C1 segment of cervical spinal cord (tissue), 14 donors: Measurements from ENCODE around the gene KIRREL3.

ENCODE experiments used
- DNase-seq, 14 donors: peaks; one replicate each; lab custom pipeline; 2025; lab: John Stamatoyannopoulos, UW

KIRREL3 gene

DNA sequence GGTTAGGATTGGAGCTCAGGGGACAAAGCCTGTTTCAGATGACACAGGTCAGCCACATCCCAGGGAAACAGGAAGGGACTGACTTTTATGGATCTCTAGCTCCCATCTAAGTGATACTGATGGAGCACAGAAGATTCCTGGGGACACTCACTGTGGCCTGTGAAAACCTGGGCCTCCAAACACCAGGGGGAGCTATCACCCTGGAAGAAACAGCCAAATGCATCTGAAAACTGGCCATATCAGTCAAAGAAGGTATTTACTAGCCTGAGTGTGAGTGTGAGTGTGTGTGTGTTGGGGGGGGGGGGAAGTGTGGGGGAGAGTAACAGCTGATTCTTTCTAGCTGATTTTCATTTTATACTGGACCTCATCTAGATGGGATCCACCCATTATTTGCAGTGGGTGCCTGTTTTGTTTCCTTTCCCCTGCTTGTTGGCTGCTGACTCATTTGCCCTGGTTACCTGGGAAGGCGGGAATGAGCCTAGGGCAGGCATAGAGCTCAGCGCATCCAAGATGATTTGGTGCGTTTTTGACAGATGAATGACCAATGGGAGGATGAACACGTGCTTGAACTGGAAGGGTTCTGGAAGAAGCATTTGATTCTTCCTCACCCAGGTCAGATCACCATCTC is 284.0 kb downstream of the KIRREL3 start:
- peak in 9 of 14 donors; percentile 15 to 63 (median 43) for DNase-seq

DNA sequence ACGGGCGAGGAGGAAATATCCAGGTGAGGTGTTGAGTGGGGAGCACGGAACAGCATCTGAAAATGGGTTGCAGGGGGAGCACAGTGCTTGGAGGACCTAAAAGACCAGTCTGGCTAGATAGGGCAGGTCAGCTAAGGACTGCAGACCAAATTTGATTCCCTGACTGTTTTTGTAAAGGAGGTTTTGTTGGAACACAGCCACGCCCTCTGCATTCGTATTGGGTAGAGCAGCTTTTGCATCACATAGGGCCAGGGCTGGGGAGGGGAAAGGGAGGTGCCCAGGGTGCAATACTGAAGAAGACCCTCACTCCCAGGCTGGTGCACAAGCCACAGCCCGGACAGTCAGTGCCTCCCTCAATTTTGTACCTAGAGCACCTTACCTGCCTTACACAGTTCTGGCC is 286.8 kb downstream of the KIRREL3 start:
- no peak for DNase-seq

DNA sequence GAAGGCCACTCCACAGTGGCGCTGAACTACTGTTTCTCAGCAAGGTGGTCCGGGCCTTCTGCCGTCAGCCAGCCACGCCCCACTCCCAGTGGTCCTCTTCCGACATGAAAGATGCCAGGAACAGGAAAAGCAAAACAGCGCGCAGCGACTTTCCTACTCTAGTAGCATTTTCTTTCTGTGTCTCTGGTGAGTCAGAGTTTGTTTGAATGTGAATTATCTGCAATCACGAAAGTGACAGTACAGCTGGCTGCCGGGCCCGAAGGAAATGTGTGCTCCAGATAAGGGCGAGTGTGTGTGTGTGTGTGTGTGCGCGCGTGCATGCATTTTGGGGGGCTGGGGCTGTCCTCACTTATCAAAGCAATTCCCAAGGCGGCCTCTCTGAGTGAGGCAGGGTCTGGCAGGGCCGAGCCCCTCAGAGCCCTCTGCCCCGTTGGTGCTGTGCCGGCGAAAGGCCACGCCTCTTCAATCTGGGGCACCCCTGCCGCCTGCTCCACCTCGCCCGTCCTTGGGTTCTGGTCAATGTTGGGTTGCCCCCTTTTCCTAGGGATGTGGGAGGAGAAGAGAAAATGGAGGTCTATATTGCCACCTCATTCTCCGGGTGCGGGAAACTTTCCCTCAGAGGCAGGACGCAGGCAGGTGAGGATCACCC is 288.5 kb downstream of the KIRREL3 start:
- DNase-seq = no peak

DNA sequence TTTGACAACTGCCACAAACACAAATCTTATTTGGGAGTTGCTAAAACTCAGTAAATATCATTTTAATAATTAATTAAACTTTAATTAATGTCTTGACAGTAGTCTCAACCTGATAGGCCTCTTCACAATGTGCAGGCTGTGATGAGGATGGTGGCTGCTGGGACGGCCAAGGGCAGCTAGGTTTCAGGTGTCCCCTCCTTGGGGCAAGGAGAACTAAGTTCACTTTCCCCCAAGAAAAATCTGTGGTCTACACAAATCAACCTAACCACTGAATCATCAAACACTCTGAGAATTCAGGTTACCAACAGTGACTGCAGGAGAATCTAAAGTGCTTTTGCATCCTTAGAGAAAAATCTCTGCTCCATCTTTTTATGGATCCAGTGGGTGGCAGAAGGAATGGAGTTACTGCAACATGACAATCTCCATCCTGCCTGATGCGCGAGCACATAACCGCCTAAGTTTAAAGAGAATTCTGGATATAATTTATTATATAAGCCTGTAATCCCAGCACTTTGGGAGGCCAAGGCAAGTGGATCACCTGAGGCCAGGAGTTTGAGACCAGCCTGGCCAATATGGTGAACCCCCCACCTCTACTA is 289.7 kb downstream of the KIRREL3 start:
- DNase-seq = no peak

DNA sequence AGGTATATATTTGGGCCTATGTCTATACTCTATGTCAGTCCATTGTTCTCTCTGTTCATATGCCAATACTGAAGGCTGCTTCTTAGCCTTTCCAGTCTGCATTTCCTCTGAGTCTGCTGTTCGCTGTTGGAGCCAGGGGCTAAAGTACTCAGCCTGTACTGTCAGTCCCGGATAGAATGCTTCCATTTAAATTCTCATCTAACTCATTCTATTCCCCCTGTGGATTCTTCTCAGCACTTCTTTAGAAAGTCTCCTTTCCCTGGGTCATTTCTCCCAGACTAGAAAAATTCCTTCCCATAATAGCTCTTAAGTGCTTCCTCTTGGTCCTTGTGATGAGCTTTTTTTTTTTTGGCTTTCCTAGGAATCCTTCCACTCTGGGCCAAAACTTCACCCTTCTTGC is 293.1 kb downstream of the KIRREL3 start:
- DNase-seq = no peak

DNA sequence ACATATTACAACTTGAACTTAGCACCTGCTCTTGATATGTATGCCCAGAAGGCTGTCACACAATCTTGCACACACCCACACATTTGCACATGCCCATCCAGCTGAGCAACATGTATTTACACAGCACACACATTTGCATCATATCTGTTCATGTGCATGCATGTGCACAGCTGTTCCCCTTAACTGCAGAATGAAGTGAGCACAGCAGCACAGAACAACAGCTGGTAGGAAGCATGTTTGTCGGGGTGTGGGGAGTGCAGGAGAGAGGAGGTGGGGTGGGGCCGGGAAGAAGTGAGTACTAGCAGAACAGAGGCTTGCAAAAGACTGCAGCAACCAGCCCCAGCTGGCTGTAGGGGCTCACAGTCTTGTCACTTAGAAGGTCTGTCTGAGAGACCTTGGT is 296.5 kb downstream of the KIRREL3 start:
- DNase-seq = no peak

DNA sequence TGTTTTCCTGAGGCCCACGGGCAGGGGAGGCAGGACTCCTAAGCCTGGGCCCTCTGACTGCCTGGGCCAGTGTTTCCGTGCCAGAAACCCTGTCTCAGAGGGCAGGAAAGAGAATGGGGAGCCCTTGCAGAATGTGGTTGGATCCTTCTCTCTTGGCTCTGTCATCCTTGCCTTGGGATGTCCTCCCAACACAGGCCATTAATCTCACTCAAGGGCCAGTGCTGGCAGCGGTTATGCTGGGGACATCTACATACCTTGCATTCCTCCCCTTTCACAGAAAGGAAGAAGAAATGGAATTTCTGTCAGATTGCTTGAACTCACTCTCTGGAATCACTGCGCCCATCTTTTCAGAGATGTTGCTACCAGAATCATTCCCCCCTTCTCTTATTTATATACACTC is 296.9 kb downstream of the KIRREL3 start:
- peak in 1 of 14 donors; percentile 28 for DNase-seq

DNA sequence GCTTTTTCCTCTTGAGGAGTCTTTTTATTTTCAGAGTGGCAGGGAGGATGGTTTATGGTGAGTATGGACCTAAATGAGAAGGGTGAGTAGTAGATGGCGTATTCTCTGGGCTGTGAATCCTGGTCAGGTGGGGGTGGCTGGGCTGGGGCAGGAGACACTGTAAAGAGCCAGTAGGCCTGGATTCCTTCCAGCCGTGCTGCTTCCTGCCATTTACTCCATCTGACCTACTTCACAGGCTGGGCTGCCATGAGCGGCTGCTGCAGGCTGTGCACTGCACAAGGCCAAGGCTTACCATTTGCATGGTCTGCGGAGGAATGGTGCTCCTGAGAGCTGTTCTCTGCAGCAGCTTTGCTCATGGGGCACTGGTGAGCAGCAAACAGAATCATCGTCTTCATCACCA is 297.6 kb downstream of the KIRREL3 start:
- DNase-seq = peak in 11 of 14 donors; percentile 23 to 90 (median 38)

DNA sequence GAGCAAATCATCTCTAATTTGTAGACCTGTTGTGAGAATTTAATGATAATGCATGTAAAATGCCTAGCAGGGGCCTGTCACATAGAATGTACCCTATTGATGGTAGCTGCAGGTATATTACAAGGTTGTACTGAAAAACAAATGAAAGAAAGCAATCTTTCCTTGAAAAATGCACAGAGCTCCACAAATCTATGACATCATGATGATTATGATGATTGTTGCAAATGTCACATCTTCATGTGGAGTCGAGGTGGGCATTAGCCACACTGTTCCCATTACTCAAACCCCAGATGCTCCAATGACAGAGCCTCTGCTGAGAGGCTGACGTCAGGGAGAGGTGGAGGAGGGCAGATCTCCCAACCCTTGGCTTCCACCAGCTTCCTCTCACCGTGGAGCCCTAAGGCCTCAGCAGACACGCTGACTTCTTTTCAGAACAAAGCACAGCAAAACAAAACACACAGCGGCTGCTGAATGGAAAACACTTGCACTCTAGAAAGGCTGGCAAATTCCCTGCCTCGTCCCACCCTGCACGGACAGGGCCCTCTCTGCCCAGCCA is 298.3 kb downstream of the KIRREL3 start:
- peak in 3 of 14 donors; percentile 26 to 61 (median 29) for DNase-seq

DNA sequence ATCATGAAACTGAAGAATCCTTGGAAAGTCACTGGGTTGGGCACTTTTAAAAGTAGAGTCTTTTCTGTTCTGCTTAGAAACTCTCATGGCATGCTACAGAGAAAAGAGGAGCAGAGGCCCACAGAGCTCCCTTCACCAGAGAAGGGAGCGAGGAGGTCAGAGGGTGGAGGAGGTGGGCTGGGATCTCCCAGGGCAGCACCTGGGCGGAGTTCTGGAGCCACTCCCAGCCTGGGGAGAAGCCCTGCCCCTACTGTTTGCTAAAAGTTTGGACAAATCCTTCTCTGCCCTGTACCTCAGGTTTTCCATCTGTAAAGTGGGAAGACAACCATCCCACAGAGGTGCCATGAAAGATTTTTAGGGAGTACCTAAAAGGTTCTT is 299.1 kb downstream of the KIRREL3 start:
- DNase-seq = no peak

DNA sequence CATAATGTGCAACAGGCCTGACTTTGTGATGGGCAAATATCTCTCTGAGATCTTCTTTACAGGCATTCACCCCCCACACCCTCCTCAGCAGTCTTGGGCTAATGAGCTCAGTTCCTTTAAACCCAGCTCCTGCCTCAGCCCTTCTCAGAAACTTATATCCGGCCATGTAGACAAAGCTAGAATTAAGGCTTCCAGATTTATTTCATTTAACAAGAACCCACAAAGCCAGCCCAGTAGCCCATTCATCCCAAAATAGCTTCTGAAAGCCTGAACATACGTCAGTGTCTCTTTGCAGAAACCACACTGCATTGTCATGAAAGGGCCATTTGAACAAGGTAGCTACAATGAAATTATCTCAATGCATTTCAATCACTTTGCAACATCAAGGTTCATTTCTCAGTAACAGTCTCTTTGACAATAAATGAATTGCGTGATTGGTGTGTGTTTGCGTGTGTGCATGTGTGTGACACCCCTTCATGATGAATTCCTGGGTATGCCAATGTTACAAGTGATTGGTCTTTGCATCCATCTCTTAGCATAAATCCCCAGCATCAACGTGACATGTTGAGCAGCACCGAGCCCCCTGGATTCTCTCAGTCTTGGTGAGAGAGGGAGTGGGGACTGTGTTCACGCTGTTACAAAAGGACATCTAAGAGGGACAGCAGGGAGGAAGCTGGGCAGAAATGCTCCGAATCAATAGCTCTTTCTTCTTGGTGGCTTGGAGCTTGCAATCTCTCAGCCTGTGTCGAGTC is 299.6 kb downstream of the KIRREL3 start:
- DNase-seq = peak in 6 of 14 donors; percentile 13 to 44 (median 26)

DNA sequence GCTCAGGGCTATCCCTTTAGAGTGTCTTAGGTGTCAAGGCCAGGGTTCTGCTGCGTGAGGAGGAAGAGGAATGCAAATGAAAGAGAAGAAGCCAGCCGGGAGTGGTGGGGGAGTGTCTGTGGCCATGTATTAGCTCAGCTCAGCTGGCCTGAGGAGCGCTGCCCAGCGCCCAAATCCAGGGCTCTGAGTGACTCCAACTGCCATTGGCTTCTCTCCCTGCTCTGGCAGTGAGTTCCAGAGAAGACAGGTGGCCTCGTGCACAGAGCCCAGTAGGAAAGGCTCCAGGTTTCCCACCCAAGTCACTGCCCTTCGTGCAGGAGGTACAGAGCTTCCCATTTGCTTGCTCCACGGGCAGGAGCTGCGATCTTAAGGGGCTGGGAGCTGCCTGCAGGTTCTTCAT is 302.0 kb downstream of the KIRREL3 start:
- peak in 1 of 14 donors; percentile 79 for DNase-seq

DNA sequence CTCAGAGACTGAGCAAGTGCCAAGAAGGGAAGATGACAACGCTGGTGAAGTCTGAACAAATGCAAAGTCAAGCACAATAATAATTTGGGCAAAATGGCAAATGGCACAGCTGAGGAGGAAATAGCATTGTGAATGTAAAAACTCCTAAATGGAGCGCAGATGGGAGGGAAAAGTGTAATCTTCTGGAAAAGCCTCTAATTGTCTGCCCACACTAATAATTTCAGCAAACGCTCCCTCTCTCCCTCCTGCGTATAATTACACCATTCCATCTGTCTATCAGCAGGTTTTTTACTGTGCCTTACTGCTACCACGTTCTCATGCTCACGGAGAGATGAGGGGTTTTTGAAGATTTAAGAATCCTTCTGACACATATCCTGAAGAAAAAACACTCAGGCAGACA is 302.6 kb downstream of the KIRREL3 start:
- DNase-seq = peak in 1 of 14 donors; percentile 68

DNA sequence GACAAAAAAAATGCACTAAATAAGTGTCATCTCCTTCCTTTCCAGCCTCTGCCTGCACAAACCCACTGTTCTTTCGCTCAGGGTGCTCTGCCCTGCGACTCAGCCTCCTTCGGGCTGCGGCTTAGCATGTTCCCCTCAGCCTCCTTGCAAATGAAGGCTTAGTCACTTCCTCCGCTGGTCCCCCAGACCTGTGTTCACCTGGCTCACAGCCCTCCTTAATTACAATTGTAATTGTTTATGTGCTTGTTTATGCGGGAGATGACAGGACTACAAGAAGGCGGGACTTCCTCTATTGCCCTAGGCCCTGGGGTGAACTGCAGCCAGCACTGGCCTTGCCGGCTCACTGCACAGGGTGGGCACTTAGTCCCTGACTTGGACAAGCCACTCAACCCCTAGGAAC is 303.6 kb downstream of the KIRREL3 start:
- DNase-seq = no peak

DNA sequence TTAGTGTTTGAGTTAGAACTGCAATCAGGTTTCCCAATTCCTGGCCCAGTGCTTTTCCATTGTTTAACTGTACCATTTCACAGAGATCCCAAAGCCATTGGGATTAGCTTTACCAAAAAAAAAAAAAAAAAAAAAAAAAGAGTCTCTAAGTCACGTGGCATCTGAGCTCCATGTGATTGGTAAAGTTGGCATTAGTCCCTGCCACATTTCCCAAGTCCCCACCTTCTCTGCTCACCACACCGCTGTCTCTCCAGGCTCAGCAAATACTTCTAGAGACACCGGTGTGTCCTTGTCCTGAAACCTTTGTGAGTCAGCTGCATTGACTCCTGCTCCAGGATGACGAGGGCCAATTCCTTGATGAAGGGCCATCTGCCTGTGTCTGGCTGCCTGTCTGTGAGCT is 305.3 kb downstream of the KIRREL3 start:
- no peak for DNase-seq

DNA sequence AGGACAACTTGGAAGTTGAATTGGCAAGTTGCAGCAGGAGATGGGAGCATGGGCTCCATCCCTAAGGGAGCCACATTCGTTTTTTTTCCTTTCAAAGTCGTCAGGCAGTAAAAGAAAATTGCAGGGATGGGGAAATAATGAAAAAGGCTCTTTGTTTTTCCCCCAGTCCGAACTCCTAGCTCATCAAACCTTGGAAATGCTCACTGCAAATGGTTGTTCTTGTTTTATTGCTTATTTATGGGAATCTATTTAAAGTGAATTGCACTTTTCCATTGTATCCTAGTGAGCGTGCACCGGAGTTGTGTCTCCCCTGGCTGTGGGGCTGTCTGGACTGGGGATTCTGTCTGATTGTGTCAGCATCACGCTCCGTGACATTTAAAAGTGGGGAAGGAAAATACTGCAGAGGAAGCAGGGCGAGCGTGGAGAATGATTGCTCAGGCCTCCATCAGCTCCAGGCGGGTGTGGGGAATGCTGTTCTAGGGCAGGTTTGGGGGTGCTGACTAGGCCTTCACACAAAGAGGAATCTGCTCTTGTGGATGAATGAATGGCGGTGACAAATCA is 306.4 kb downstream of the KIRREL3 start:
- no peak for DNase-seq

DNA sequence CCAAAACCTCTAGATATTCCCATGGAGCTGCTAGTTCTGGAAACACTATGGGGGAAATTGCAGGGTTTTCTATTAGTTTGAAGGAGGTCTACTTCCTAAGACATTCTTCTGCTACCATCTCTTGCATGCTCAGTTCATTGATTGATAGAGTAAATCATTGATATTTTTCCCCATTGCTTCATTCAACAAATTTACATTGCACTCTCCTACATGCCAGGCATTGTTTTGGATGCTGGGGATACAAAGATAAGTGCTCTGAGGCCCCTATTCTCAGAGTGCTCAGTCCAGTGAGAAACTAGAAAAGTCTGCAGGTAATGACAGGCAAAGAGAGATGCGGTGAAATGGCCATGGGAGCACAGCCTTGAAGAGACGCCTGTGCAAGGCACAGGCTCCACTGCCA is 313.1 kb downstream of the KIRREL3 start:
- no peak for DNase-seq

DNA sequence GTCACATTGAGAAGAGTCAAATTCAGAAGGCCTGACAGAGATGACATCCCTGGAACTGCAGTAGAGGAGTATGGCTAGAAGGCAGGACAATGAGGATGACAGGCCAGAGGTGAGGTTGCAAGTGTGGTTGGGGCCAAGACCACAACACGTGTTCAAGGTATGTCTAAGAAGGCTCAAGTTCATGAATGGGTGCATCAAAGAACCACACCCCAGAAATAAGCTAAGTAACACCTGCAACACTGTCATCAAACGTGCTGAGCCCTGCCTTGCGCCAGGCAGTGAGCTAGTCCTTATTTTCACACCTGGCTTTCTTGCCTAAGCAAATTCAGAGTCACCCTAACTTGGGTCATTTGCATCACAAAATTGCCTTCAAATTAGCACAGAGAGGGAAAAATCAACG is 313.6 kb downstream of the KIRREL3 start:
- no peak for DNase-seq

DNA sequence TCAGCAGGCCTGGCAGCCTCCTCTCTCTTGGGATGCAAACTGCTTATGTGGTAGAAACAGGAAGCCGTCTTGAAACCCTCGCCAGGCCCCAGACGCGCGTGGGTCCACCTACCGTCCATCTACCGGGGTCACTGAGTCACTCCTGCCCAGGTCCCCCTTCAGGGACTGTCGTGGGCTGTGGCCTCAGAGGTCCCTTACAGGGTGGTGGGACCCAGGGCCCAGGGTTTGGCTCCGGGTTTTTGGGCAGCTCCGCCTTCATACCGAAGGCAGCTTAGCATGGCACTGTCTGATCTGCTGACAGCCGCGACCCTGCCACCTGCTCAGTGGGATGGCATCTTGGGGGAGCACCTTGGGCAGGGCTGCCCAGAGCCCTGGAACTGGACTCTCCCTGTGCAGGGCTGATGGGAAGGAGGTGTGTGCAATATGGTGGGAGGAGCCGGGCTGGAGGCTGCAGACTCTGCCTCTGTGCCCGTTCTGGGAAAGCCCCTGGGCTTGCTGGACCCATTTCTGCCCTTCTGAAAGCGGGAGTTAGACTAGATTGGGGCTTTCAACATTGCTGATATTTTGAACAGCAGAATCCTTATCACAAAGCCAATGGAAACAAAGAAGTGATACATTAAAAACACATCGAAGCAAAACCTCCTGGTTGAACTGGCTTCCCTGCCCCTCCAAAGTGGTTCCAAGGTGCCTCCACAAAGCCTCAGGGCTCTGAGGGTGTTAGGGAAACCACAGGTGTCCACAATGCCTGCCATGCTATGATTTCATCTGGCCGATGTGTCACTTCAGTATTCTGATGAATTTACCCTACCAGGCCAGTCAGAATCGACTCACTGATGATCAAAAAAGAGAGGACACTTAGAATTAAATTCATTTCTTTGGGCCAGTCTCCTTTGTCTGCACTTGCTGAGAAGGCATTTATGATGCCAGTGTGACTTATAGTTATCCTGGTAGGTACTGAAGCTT is 316.5 kb downstream of the KIRREL3 start:
- DNase-seq = no peak

DNA sequence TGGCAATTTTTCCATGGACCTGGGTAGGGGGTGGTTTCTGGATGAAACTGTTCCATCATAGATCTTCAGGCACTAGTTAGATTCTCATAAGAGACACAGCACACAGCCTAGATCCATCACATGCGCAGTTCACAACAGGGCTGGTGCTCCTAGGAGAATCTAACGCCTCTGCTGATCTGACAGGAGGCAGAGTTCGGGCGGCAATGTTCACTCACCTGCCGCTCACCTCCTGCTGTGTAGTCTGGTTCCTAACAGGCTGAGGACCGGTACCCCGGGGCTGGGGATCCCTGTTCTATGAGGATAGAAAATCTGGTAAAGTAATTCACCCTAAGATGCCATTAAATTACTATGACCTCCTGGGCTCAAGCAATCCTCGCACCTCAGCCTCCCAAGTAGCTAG is 318.0 kb downstream of the KIRREL3 start:
- no peak for DNase-seq

DNA sequence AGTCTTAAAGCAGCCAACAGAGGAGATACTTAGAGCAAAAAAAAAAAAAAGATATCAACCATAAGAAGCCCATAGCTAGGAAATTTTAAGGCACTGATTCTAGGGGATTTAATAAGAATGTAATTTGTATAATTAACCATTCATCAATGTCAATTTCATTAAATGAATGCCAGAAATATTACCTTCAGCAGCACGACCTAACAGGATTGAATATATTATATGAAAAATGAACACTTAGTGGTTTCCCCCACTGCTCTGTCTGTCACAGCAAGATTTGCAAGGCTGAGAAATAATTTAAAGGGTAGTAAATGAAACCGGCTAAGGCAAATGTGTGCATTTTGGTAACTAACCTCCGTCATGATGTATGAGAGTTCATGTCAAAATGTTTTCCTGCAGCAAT is 319.9 kb downstream of the KIRREL3 start:
- DNase-seq = no peak
